GM12878 (cell line): Measurements from ENCODE around the gene FXYD6. TPM values are rescaled to one million over a fixed set of nuclear protein-coding genes. Genes with fewer than 3 reads are reported as not detected.
"Not testable (repeated sequence)": the region's sequence is repeated elsewhere in the genome, so short reads cannot be mapped to it uniquely, and the experiment has no call there.

Source experiments
- ATAC-seq: fragments of 200-7000 bp; cut with Tn5 transposase; 3 replicates; pipeline ENCODE4 v1.9.1; 2020; ENCODE audit warnings: mild to moderate bottlenecking, moderate library complexity
- BruUV-seq: library from RNA; stranded (reverse); fragments of 400-500 nt; replicated peaks from 2 replicates; lab custom pipeline; 2021; lab: Mats Ljungman, UMichigan
- CTCF ChIA-PET: fragments of 300-600 bp; sonication (Branson Sonifier 250); formaldehyde crosslinking; extraction: SDS; loops from one replicate; lab custom pipeline; 2021; ENCODE audit warnings: inconsistent platforms; lab: Yijun Ruan, JAX
- POLR2A ChIA-PET: fragments of 350-600 bp; formaldehyde crosslinking; extraction: SDS; loops from one replicate; lab custom pipeline; 2021; ENCODE audit warnings: inconsistent platforms; lab: Charles Lee
- RAD21 ChIA-PET: fragments of 300-600 bp; sonication (Branson Sonifier 250); formaldehyde crosslinking; loops from one replicate; lab custom pipeline; 2023; ENCODE audit warnings: antibody characterized with exemption; ENCODE audit not compliant: unreplicated experiment; lab: Charles Lee
- SMC1A ChIA-PET: fragments of 300-600 bp; sonication (Branson Sonifier 250); formaldehyde crosslinking; loops from one replicate; lab custom pipeline; 2023; ENCODE audit not compliant: unreplicated experiment, uncharacterized antibody; lab: Charles Lee
- DNase-seq: peaks from one replicate; pipeline ENCODE4 v3.0.0-alpha.2; 2011; ENCODE audit warnings: low read depth, low spot score
- FAIRE-seq: peaks from 3 replicates; lab custom pipeline; 2011; peaks lifted over from hg19 to GRCh38; lab: Jason Lieb, UNC
- H2AFZ ChIP-seq: 2 replicates; pipeline ENCODE4 v1.6.0; 2011; ENCODE audit warnings: low read depth, low read length, control low read depth; ENCODE audit not compliant: control insufficient read depth
- H3K27ac ChIP-seq: 2 replicates; pipeline ENCODE4 v1.5.1; 2011; ENCODE audit warnings: control low read depth; ENCODE audit not compliant: control insufficient read depth, insufficient read depth
- H3K27me3 ChIP-seq, 2 experiments: replicated peaks in 1 of 2; 2 replicates each; pipeline versions ENCODE4 v1.6.0 to v1.6.1; 2011; ENCODE audit warnings: low read length in 1 of 2; ENCODE audit not compliant: control insufficient read depth in 2 of 2, insufficient read depth in 2 of 2
- H3K36me3 ChIP-seq, 2 experiments: 2 replicates each; pipeline ENCODE4 v1.5.1; 2011; ENCODE audit warnings: low read length in 1 of 2; ENCODE audit not compliant: control insufficient read depth in 2 of 2, insufficient read depth in 2 of 2
- H3K4me1 ChIP-seq: 2 replicates; pipeline ENCODE4 v1.6.1; 2011; ENCODE audit warnings: mild to moderate bottlenecking, low read length, moderate library complexity, mixed read lengths; ENCODE audit not compliant: control insufficient read depth, insufficient read depth
- H3K4me2 ChIP-seq: 2 replicates; pipeline ENCODE4 v1.6.0; 2011; ENCODE audit warnings: control low read depth; ENCODE audit not compliant: control insufficient read depth, insufficient read depth
- H3K4me3 ChIP-seq: fragments of 200-600 bp; sonication (generic); 2 replicates; pipeline ENCODE4 v1.5.1; 2016
- H3K79me2 ChIP-seq: 2 replicates; pipeline ENCODE4 v1.6.0; 2011; ENCODE audit warnings: low read length; ENCODE audit not compliant: control insufficient read depth, insufficient read depth
- H3K9ac ChIP-seq: 2 replicates; pipeline ENCODE4 v1.8.0; 2011; ENCODE audit warnings: low read length, control low read depth, mixed read lengths; ENCODE audit not compliant: control insufficient read depth, insufficient read depth
- H3K9me3 ChIP-seq: replicated peaks from 3 replicates; pipeline ENCODE4 v1.5.1; 2011; ENCODE audit warnings: mild to moderate bottlenecking, low read length; ENCODE audit not compliant: control insufficient read depth, insufficient read depth
- H4K20me1 ChIP-seq: 2 replicates; pipeline ENCODE4 v1.6.0; 2011; ENCODE audit not compliant: control insufficient read depth, insufficient read depth
- BCL3 ChIP-seq: IDR thresholded peaks from 2 replicates; pipeline ENCODE4 v1.6.1; 2011; ENCODE audit warnings: borderline replicate concordance, low read depth, mild to moderate bottlenecking, moderate library complexity, low read length; ENCODE audit not compliant: insufficient read depth, poor library complexity, severe bottlenecking
- NBN ChIP-seq: fragments of 450-650 bp; IDR thresholded peaks from 2 replicates; pipeline ENCODE4 v1.6.1; 2016
- WGBS: methylation state at CpG from one replicate; pipeline ENCODE4 v1.1.6; 2016; ENCODE audit warnings: low lambda C conversion rate; ENCODE audit not compliant: insufficient replicate concordance, insufficient coverage; ENCODE audit errors: missing lambda C conversion rate; 5-methylcytosine and 5-hydroxymethylcytosine counted together
- in situ Hi-C: fragments of 300-500 bp; cut with MboI; formaldehyde crosslinking; loops from 9 replicates; pipeline ENCODE4 v1.14.3; 2018; ENCODE audit warnings: mixed read lengths
- intact Hi-C: fragments of 100-400 bp; cut with micrococcal nuclease; formaldehyde crosslinking; loops from one replicate; pipeline ENCODE4 v1.14.2; 2022; ENCODE audit not compliant: unreplicated experiment
- polyA plus RNA-seq, 11 experiments: library from polyadenylated mRNA; depleted of rRNA in 4 of 11; unstranded in 6 of 11; stranded (reverse) in 5 of 11; fragments of >200 nt; fragmentation: Nextera tagmentation in 4 of 11; fragmentation: Illumina TruSeq in 1 of 11; extraction: Ambion mirVana in 4 of 11; extraction: Trizol in 1 of 11; gene quantifications; 1 replicate in 1 of 11; 2 replicates in 10 of 11; pipeline versions ENCODE4 v1.2.1 to v1.2.3, GENCODE V29; 2011 to 2016; ENCODE audit warnings: inconsistent platforms in 2 of 11, missing spikeins in 2 of 11, low read depth in 1 of 11
- total RNA-seq, 4 experiments: library from RNA; depleted of rRNA in 3 of 4; stranded (reverse); fragments of >200 nt in 3 of 4; fragmentation: Illumina TruSeq in 1 of 4; extraction: Trizol in 1 of 4; gene quantifications; 2 replicates each; pipeline versions ENCODE4 v1.2.1 to v1.2.3, GENCODE V29; 2013 to 2021

Gene FXYD6
- total and polyA plus RNA-seq, 10 of the 15 experiments (the other 5 are each of a cell fraction or from before 2014, with no cell fraction given) = 0.09 to 2.0 (median 0.23) TPM; not detected in 2

DNA sequence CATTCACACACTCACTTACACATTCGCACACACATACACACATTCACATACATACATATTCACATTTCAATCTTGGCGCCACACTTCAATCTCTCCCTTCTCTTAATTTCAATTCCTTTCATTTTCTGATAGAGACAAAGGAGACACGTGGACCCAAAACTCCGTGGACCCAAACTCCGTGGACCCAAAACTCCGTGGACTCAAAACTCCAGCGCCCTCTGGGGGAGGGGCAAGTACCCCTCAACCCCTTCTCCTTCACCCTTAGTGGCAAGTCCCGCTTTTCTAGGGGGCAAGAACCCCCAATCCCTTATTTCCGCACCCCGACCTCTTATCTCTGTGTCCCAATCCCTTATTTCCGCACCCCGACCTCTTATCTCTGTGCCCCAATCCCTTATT, 66.4 kb downstream of the FXYD6 start:
- in situ Hi-C loops, ATAC-seq, H3K36me3 ChIP-seq, DNase-seq, H4K20me1 ChIP-seq, POLR2A ChIA-PET, H3K27me3 ChIP-seq, H3K79me2 ChIP-seq: not testable (repeated sequence)
- intact Hi-C loops = loop anchor here (10.0 kb wide), 2 partner anchors 625 to 1885 kb away; partner anchors contain the start of gene KMT2A
- 70% methylated on average over 11 of the region's 12 CpGs for WGBS
- SMC1A ChIA-PET = interaction anchor here (2.6 to 12.1 kb wide), 4 partner anchors 8 to 243 kb away, joined by 9 to 318 read pairs (median 38); no protein-coding TSS in a partner anchor
- CTCF ChIA-PET = interaction anchor here (0.6 to 8.8 kb wide), 10 partner anchors 8 to 384 kb away, joined by 3 to 360 read pairs (median 58); partner anchors contain the start of gene FXYD2
- TF ChIP-seq BCL3 = peak; percentile 11
- TF ChIP-seq NBN = peak; percentile 12; the same call in 1 of the 2 replicates
- TF ChIP-seq, all 136 proteins: peak for 2; not testable (repeated sequence) for 134
- not testable (repeated sequence) for H2AFZ ChIP-seq, H3K4me2 ChIP-seq, H3K4me3 ChIP-seq, H3K9me3 ChIP-seq, H3K9ac ChIP-seq, H3K27ac ChIP-seq, FAIRE-seq
- BruUV-seq = TSS peak; percentile 66
- peaks cover 27% of the 10 kb centered on the region for H3K4me1 ChIP-seq
- RAD21 ChIA-PET = interaction anchor here (0.7 to 6.4 kb wide), 8 partner anchors 8 to 631 kb away, joined by 3 to 273 read pairs (median 5); no protein-coding TSS in a partner anchor
